ENCODE results near the gene SNU13.

- TF ChIP-seq POLR2AphosphoS5 (IDR thresholded peaks at IDR 0.05; ENCODE audit: low read depth, low read length) (no peak), EZH2 (IDR thresholded peaks at IDR 0.05) (no peak), POLR2A (IDR thresholded peaks at IDR 0.05; ENCODE audit: borderline replicate concordance, extremely low read depth, insufficient read depth, insufficient read length) (no peak), ZNF274 (IDR thresholded peaks at IDR 0.05; ENCODE audit: low read depth, low read length) (no peak)
- TF ChIP-seq, protein P1, sequence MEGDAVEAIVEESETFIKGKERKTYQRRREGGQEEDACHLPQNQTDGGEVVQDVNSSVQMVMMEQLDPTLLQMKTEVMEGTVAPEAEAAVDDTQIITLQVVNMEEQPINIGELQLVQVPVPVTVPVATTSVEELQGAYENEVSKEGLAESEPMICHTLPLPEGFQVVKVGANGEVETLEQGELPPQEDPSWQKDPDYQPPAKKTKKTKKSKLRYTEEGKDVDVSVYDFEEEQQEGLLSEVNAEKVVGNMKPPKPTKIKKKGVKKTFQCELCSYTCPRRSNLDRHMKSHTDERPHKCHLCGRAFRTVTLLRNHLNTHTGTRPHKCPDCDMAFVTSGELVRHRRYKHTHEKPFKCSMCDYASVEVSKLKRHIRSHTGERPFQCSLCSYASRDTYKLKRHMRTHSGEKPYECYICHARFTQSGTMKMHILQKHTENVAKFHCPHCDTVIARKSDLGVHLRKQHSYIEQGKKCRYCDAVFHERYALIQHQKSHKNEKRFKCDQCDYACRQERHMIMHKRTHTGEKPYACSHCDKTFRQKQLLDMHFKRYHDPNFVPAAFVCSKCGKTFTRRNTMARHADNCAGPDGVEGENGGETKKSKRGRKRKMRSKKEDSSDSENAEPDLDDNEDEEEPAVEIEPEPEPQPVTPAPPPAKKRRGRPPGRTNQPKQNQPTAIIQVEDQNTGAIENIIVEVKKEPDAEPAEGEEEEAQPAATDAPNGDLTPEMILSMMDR (IDR thresholded peaks at IDR 0.05 in 2 of 3, conservative IDR thresholded peaks at IDR 0.05 in 1 of 3; ENCODE audit: borderline replicate concordance in 1 of 3, insufficient read depth in 1 of 3, low read depth in 2 of 3, low read length in 2 of 3), result no peak
Observed at GRCh38 chr22:41641854-41642253, 46.8 kb downstream of the SNU13 start.
